ENCODE measurements around the gene BUD31. TPM values are rescaled to one million over a fixed set of nuclear protein-coding genes. Genes with fewer than 3 reads are reported as not detected.
A peak's percentile ranks its signal among the peaks of the same experiment; 100 is the strongest.

The BUD31 gene
- total RNA-seq, 1 donor from 2014 or later, result 73.4 TPM

GRCh38 chr7:99365318-99366141 is 43.2 kb upstream of the BUD31 start:
- peaks cover 26% of the 10 kb centered on the region for H3K36me3 Mint-ChIP-seq (ENCODE audit: low read depth, unreplicated experiment)
- H3K27ac Mint-ChIP-seq (ENCODE audit: unreplicated experiment), result no peak overlapping the region
- no peaks in the 10 kb centered on the region for H3K9me3 Mint-ChIP-seq (ENCODE audit: unreplicated experiment)
- H3K4me3 Mint-ChIP-seq (ENCODE audit: unreplicated experiment), result no peak overlapping the region
- peak; percentile 51 for TF ChIP-seq CTCF (IDR thresholded peaks at IDR 0.05; ENCODE audit: unreplicated experiment)
- DNase-seq (ENCODE audit: low spot score), result peak; percentile 61
- H3K4me1 Mint-ChIP-seq (ENCODE audit: unreplicated experiment), result no peaks in the 10 kb centered on the region
- peaks cover under 1% of the 10 kb centered on the region for H3K27me3 Mint-ChIP-seq (ENCODE audit: unreplicated experiment)

- Mint-ChIP-seq H3K4me1 (ENCODE audit: unreplicated experiment) (no peaks in the 10 kb centered on the region), H3K4me3 (ENCODE audit: unreplicated experiment) (peak overlapping the region; percentile 42), H3K27me3 (ENCODE audit: unreplicated experiment) (peaks cover 2% of the 10 kb centered on the region), H3K36me3 (ENCODE audit: low read depth, unreplicated experiment) (peaks cover 22% of the 10 kb centered on the region), H3K9me3 (ENCODE audit: unreplicated experiment) (no peaks in the 10 kb centered on the region), H3K27ac (ENCODE audit: unreplicated experiment) (no peak overlapping the region)
- no peak for DNase-seq (ENCODE audit: low spot score)
- no peak for TF ChIP-seq CTCF (IDR thresholded peaks at IDR 0.05; ENCODE audit: unreplicated experiment)
These were observed 42.1 kb upstream of the BUD31 start for GRCh38 chr7:99366646-99367045.

GRCh38 chr7:99368750-99369389 is 39.9 kb upstream of the BUD31 start:
- no peak for TF ChIP-seq CTCF (IDR thresholded peaks at IDR 0.05; ENCODE audit: unreplicated experiment)
- no peaks in the 10 kb centered on the region for H3K9me3 Mint-ChIP-seq (ENCODE audit: unreplicated experiment)
- H3K27ac Mint-ChIP-seq (ENCODE audit: unreplicated experiment), result no peak overlapping the region
- no peaks in the 10 kb centered on the region for H3K4me1 Mint-ChIP-seq (ENCODE audit: unreplicated experiment)
- H3K36me3 Mint-ChIP-seq (ENCODE audit: low read depth, unreplicated experiment), result peaks cover 22% of the 10 kb centered on the region
- no peak overlapping the region for H3K4me3 Mint-ChIP-seq (ENCODE audit: unreplicated experiment)
- no peak for DNase-seq (ENCODE audit: low spot score)
- peaks cover 7% of the 10 kb centered on the region for H3K27me3 Mint-ChIP-seq (ENCODE audit: unreplicated experiment)

- Mint-ChIP-seq H3K4me3 (ENCODE audit: unreplicated experiment) (no peak overlapping the region), H3K36me3 (ENCODE audit: low read depth, unreplicated experiment) (peaks cover 15% of the 10 kb centered on the region), H3K27me3 (ENCODE audit: unreplicated experiment) (peaks cover 7% of the 10 kb centered on the region), H3K9me3 (ENCODE audit: unreplicated experiment) (no peaks in the 10 kb centered on the region), H3K4me1 (ENCODE audit: unreplicated experiment) (no peaks in the 10 kb centered on the region), H3K27ac (ENCODE audit: unreplicated experiment) (no peak overlapping the region)
- no peak for DNase-seq (ENCODE audit: low spot score)
- no peak for TF ChIP-seq CTCF (IDR thresholded peaks at IDR 0.05; ENCODE audit: unreplicated experiment)
These were observed 38.9 kb upstream of the BUD31 start for GRCh38 chr7:99369767-99370391.

Data from endothelial cell (in vitro differentiated cells).